ENCODE results near the gene FZD10.

The FZD10 gene

GRCh38 chr12:130155416-130156073, 6.7 kb upstream of the FZD10 start:
- no peak for DNase-seq

- no peak for DNase-seq
Measured at GRCh38 chr12:130156652-130157275, 5.5 kb upstream of the FZD10 start.

- no peak for DNase-seq
Measured at GRCh38 chr12:130157998-130158753, 4.1 kb upstream of the FZD10 start.

- DNase-seq, result no peak
Measured at GRCh38 chr12:130158754-130159059, 3.6 kb upstream of the FZD10 start.

GRCh38 chr12:130160306-130160705, 2.0 kb upstream of the FZD10 start:
- DNase-seq, result no peak

- no peak for DNase-seq
Measured at GRCh38 chr12:130160711-130161231, 1.5 kb upstream of the FZD10 start.

GRCh38 chr12:130161261-130162243, 712 bp upstream of the FZD10 start:
- no peak for DNase-seq

- DNase-seq, result no peak
Measured at GRCh38 chr12:130162745-130163460, 639 bp downstream of the FZD10 start.

- no peak for DNase-seq
Measured at GRCh38 chr12:130163461-130164215, 1.4 kb downstream of the FZD10 start.

GRCh38 chr12:130164216-130164542, 1.9 kb downstream of the FZD10 start:
- DNase-seq, result no peak

- no peak for DNase-seq
Measured at GRCh38 chr12:130164936-130165335, 2.7 kb downstream of the FZD10 start.

GRCh38 chr12:130166306-130166705, 4.0 kb downstream of the FZD10 start:
- no peak for DNase-seq

- DNase-seq, result no peak
Measured at GRCh38 chr12:130167537-130167936, 5.3 kb downstream of the FZD10 start.

GRCh38 chr12:130169256-130169655, 7.0 kb downstream of the FZD10 start:
- no peak for DNase-seq

GRCh38 chr12:130169924-130170323, 7.7 kb downstream of the FZD10 start:
- no peak for DNase-seq

GRCh38 chr12:130170611-130171010, 8.3 kb downstream of the FZD10 start:
- DNase-seq, result no peak

- DNase-seq, result no peak
Measured at GRCh38 chr12:130177635-130178242, 15.5 kb downstream of the FZD10 start.

- DNase-seq, result no peak
Measured at GRCh38 chr12:130178282-130178681, 16.0 kb downstream of the FZD10 start.

- no peak for DNase-seq
Measured at GRCh38 chr12:130179191-130179590, 16.9 kb downstream of the FZD10 start.

GRCh38 chr12:130179621-130180020, 17.4 kb downstream of the FZD10 start:
- no peak for DNase-seq

GRCh38 chr12:130181211-130181610, 18.9 kb downstream of the FZD10 start:
- DNase-seq, result no peak

All from GOT3 (cell line).